NT2/D1 (cell line): ENCODE data around the gene FEZF1.

ENCODE experiments used
- DNase-seq: peaks from one replicate; pipeline ENCODE4 v3.0.0-alpha.2; 2011; ENCODE audit warnings: low read depth, low spot score
- H3K27me3 ChIP-seq: 2 replicates; pipeline ENCODE4 v1.6.0; 2011; ENCODE audit warnings: mild to moderate bottlenecking; ENCODE audit not compliant: insufficient read length, insufficient read depth
- H3K36me3 ChIP-seq: 2 replicates; pipeline ENCODE4 v1.6.1; 2011; ENCODE audit warnings: mild to moderate bottlenecking, low read length, mixed read lengths; ENCODE audit not compliant: insufficient read depth, insufficient read length
- H3K4me1 ChIP-seq: 2 replicates; pipeline ENCODE4 v1.5.1; 2011; ENCODE audit not compliant: insufficient read depth, insufficient read length
- H3K4me3 ChIP-seq: 2 replicates; pipeline ENCODE4 v1.5.1; 2011; ENCODE audit warnings: low read depth; ENCODE audit not compliant: insufficient read length
- H3K9ac ChIP-seq: 2 replicates; pipeline ENCODE4 v1.6.0; 2011; ENCODE audit warnings: low read depth; ENCODE audit not compliant: insufficient read length
- H3K9me3 ChIP-seq: 2 replicates; pipeline ENCODE4 v1.5.1; 2011; ENCODE audit warnings: mild to moderate bottlenecking, low read length; ENCODE audit not compliant: insufficient read depth
- SUZ12 ChIP-seq: IDR thresholded peaks from 2 replicates; pipeline ENCODE4 v1.6.1; 2011; ENCODE audit not compliant: insufficient read length, insufficient read depth; ENCODE audit errors: extremely low read depth
- YY1 ChIP-seq: IDR thresholded peaks from 2 replicates; pipeline ENCODE4 v1.6.1; 2011; ENCODE audit not compliant: insufficient read length, insufficient read depth
- ZNF274 ChIP-seq: IDR thresholded peaks from 2 replicates; pipeline ENCODE4 v1.6.1; 2011; ENCODE audit warnings: mild to moderate bottlenecking, low read depth, low read length

The FEZF1 gene

GRCh38 chr7:122273117-122273516 lies 31.4 kb downstream of the FEZF1 start:
- Histone ChIP-seq H3K9ac (no peak overlapping the region), H3K4me3 (no peak overlapping the region), H3K36me3 (no peaks in the 10 kb centered on the region), H3K9me3 (no peaks in the 10 kb centered on the region), H3K4me1 (no peaks in the 10 kb centered on the region), H3K27me3 (no peaks in the 10 kb centered on the region)
- no peak for DNase-seq
- TF ChIP-seq YY1 (no peak), SUZ12 (no peak), ZNF274 (no peak)

- Histone ChIP-seq H3K4me1 (no peaks in the 10 kb centered on the region), H3K9me3 (no peaks in the 10 kb centered on the region), H3K27me3 (no peaks in the 10 kb centered on the region), H3K4me3 (no peak overlapping the region), H3K36me3 (no peaks in the 10 kb centered on the region), H3K9ac (no peak overlapping the region)
- DNase-seq, result no peak
- TF ChIP-seq YY1 (no peak), ZNF274 (no peak), SUZ12 (no peak)
Measured at GRCh38 chr7:122269241-122269640, 35.3 kb downstream of the FEZF1 start.

DNA sequence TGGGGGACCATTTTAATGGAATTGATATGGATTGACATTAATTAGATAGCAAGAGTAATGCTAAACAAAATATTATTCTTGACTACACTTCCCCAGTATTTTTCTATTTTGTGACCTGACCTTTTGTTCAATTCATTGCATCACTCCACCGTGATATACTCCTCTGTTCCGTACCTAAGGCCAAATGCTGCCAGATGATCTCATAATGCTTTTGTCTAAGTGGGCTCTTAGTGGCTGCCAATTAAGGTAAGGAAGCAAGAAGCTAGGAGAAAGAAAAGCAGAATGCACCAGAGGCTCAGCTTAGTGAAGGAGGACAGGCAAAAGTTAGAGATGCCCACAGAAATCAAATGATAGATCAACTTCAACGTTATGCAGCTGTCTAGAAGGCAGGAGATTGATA lies 36.4 kb downstream of the FEZF1 start:
- no peaks in the 10 kb centered on the region for H3K4me1 ChIP-seq
- no peak overlapping the region for H3K9ac ChIP-seq
- H3K36me3 ChIP-seq, result no peaks in the 10 kb centered on the region
- H3K9me3 ChIP-seq, result no peaks in the 10 kb centered on the region
- TF ChIP-seq YY1, result no peak
- TF ChIP-seq ZNF274, result no peak
- no peak for TF ChIP-seq SUZ12
- H3K27me3 ChIP-seq, result no peaks in the 10 kb centered on the region
- DNase-seq, result no peak
- H3K4me3 ChIP-seq, result no peak overlapping the region

GRCh38 chr7:122262246-122262645 lies 42.3 kb downstream of the FEZF1 start:
- H3K9me3 ChIP-seq, result no peaks in the 10 kb centered on the region
- H3K36me3 ChIP-seq, result no peaks in the 10 kb centered on the region
- H3K9ac ChIP-seq, result no peak overlapping the region
- H3K27me3 ChIP-seq, result no peaks in the 10 kb centered on the region
- no peak for DNase-seq
- no peaks in the 10 kb centered on the region for H3K4me1 ChIP-seq
- TF ChIP-seq ZNF274, result no peak
- no peak for TF ChIP-seq SUZ12
- no peak for TF ChIP-seq YY1
- H3K4me3 ChIP-seq, result no peak overlapping the region

DNA sequence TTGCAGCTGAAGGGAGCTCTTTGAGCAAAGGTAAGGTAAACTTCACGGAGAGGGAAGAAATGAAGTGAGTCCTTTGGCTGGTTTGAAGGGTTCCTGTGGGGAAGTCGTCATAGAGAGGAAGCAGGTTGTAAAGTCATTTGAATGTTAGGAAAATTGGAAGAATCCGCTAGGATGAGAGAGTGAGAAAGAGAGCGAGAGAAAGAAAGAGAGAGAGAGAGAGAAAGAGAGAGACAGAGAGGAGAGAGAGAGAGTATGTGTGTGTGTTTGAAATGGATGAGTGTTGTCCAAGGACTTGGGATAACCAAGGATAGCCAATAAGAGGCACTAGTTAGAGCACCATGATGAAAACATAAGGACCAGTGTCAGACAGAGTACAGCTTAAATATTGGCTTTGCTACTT lies 43.1 kb downstream of the FEZF1 start:
- no peak for DNase-seq
- Histone ChIP-seq H3K9ac (no peak overlapping the region), H3K9me3 (no peaks in the 10 kb centered on the region), H3K27me3 (no peaks in the 10 kb centered on the region), H3K4me1 (no peaks in the 10 kb centered on the region), H3K36me3 (no peaks in the 10 kb centered on the region), H3K4me3 (no peak overlapping the region)
- no peak for TF ChIP-seq SUZ12
- no peak for TF ChIP-seq ZNF274
- no peak for TF ChIP-seq YY1

DNA sequence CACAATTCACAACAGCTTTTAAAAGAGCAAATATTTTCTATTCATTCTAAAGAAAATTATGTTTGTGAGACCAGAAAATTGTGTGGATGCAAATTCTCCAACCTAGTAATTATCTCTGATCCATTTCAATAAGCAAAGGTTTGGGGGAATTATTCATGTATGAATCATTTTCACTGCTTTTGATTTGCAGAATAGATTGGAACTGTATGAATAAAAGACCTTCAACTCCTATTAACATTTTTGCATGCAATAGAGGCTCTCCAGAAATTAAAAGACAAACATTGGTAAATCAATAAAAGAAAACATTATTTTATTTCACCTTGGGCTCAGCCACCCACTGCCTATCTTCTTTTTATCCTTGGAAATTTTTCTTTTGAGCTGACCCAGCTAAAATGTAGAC lies 43.5 kb downstream of the FEZF1 start:
- H3K36me3 ChIP-seq, result no peaks in the 10 kb centered on the region
- no peak overlapping the region for H3K4me3 ChIP-seq
- H3K9ac ChIP-seq, result no peak overlapping the region
- no peaks in the 10 kb centered on the region for H3K4me1 ChIP-seq
- H3K9me3 ChIP-seq, result no peaks in the 10 kb centered on the region
- H3K27me3 ChIP-seq, result no peaks in the 10 kb centered on the region
- no peak for DNase-seq
- TF ChIP-seq YY1, result no peak
- no peak for TF ChIP-seq ZNF274
- TF ChIP-seq SUZ12, result no peak

DNA sequence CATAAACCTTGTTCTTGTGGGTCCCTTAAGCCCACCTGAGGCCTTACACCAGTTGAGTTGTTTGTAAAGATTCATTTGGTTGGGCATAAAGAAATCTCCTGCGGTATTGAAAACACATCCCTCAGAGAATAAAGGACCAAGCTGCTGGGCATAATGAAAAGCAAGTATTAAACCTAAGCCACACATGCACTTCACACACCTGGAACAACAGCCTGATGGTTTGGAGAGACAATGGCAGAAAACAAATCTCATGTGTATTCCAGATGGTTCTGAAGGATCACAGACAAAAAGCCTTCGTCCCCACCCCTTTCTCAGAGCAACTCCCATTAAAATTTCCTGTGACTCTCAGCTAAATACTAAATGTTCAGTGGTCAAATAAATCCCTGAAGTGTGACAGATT lies 44.2 kb downstream of the FEZF1 start:
- Histone ChIP-seq H3K4me1 (no peaks in the 10 kb centered on the region), H3K4me3 (no peak overlapping the region), H3K9ac (no peak overlapping the region), H3K9me3 (no peaks in the 10 kb centered on the region), H3K36me3 (no peaks in the 10 kb centered on the region), H3K27me3 (no peaks in the 10 kb centered on the region)
- TF ChIP-seq ZNF274, result no peak
- no peak for DNase-seq

DNA sequence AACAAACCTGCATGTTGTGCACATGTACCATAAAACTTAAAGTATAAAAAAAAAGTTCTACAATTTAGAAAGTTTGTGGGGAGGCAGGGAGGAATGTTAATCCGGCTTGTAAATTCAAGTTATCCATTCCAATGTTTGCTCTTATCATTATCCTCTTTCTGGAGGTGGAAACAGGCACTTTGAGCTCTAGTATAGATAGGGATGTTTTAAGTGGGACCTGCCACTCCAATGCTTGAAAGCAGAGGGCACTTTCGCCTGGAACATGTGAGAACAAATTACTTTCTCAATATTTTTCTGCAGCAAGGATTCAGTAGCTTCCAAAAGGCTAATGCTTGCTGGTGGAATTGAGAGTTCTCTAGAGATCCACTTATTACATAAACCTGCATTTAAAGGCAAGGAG lies 45.6 kb downstream of the FEZF1 start:
- no peak overlapping the region for H3K4me3 ChIP-seq
- no peaks in the 10 kb centered on the region for H3K9me3 ChIP-seq
- TF ChIP-seq ZNF274 (no peak), SUZ12 (no peak), YY1 (no peak)
- no peak for DNase-seq
- H3K27me3 ChIP-seq, result no peaks in the 10 kb centered on the region
- no peak overlapping the region for H3K9ac ChIP-seq
- H3K36me3 ChIP-seq, result no peaks in the 10 kb centered on the region
- no peaks in the 10 kb centered on the region for H3K4me1 ChIP-seq
